SK-N-SH (cell line): ENCODE data around the gene CYB5D1. TPM values are rescaled to one million over a fixed set of nuclear protein-coding genes. Genes with fewer than 3 reads are reported as not detected.

Source experiments
- CTCF ChIA-PET: fragments of 300-600, 350-600 bp; formaldehyde crosslinking; extraction: SDS; loops from one replicate; lab custom pipeline; 2021; lab: Yijun Ruan, JAX
- POLR2A ChIA-PET: fragments of 350-600 bp; sonication (Branson Sonifier 250); formaldehyde crosslinking; extraction: SDS; loops from one replicate; lab custom pipeline; 2020; ENCODE audit warnings: antibody characterized with exemption, inconsistent platforms; lab: Yijun Ruan, JAX
- DNase-seq: peaks from one replicate; pipeline ENCODE4 v3.0.0; 2012
- H2AFZ ChIP-seq: fragments of 200-600 bp; sonication (generic); 2 replicates; pipeline ENCODE4 v1.8.1; 2016; ENCODE audit warnings: antibody characterized with exemption, mild to moderate bottlenecking, low read depth
- H3F3A ChIP-seq: fragments of 200-600 bp; sonication (generic); replicated peaks from 2 replicates; pipeline ENCODE3; 2016; ENCODE audit warnings: antibody characterized with exemption, mild to moderate bottlenecking; ENCODE audit not compliant: insufficient read depth
- H3K27ac ChIP-seq, 2 experiments: fragments of 200-500 bp in 1 of 2; fragments of 200-600 bp in 1 of 2; sonication (Bioruptor generic) in 1 of 2; sonication (generic), shearing (Covaris generic) in 1 of 2; 2 replicates each; pipeline versions ENCODE4 v1.5.1 to v1.6.1; 2014 to 2016; ENCODE audit warnings: low read depth in 2 of 2, inconsistent platforms in 1 of 2, low read length in 1 of 2, mild to moderate bottlenecking in 1 of 2, mixed read lengths in 1 of 2
- H3K27me3 ChIP-seq: fragments of 200-600 bp; sonication (generic), shearing (Covaris generic); 2 replicates; pipeline ENCODE4 v1.6.1; 2016; ENCODE audit warnings: mixed run types; ENCODE audit not compliant: insufficient read depth
- H3K36me3 ChIP-seq, 2 experiments: fragments of 200-500 bp in 1 of 2; fragments of 200-600 bp in 1 of 2; sonication (Bioruptor generic) in 1 of 2; sonication (generic) in 1 of 2; replicated peaks in 1 of 2; 2 replicates each; pipeline versions ENCODE3 to v1.5.1; 2014 to 2016; ENCODE audit warnings: low read length in 1 of 2, mild to moderate bottlenecking in 1 of 2; ENCODE audit not compliant: insufficient read depth in 2 of 2, control insufficient read depth in 1 of 2
- H3K4me1 ChIP-seq, 2 experiments: fragments of 200-500 bp in 1 of 2; fragments of 200-600 bp in 1 of 2; sonication (Bioruptor generic) in 1 of 2; sonication (generic), shearing (Covaris generic) in 1 of 2; 2 replicates each; pipeline versions ENCODE4 v1.5.1 to v1.6.1; 2014 to 2016; ENCODE audit warnings: low read depth in 1 of 2, low read length in 1 of 2, mixed run types in 1 of 2; ENCODE audit not compliant: insufficient read depth in 2 of 2, control insufficient read depth in 1 of 2
- H3K4me2 ChIP-seq: fragments of 200-600 bp; sonication (generic), shearing (Covaris generic); 2 replicates; pipeline ENCODE4 v1.6.1; 2017; ENCODE audit warnings: mixed run types
- H3K4me3 ChIP-seq, 2 experiments: fragments of 200-500 bp in 1 of 2; fragments of 200-600 bp in 1 of 2; sonication (Bioruptor generic) in 1 of 2; sonication (generic), shearing (Covaris generic) in 1 of 2; 2 replicates each; pipeline versions ENCODE4 v1.5.1 to v1.8.1; 2014 to 2016; ENCODE audit warnings: low read depth in 2 of 2, inconsistent platforms in 1 of 2, low read length in 1 of 2, mild to moderate bottlenecking in 1 of 2, mixed read lengths in 1 of 2, moderate library complexity in 1 of 2
- H3K79me2 ChIP-seq: fragments of 200-600 bp; sonication (generic); 2 replicates; pipeline ENCODE4 v1.8.1; 2017; ENCODE audit warnings: mild to moderate bottlenecking; ENCODE audit not compliant: insufficient read depth
- H3K9ac ChIP-seq: fragments of 200-600 bp; sonication (generic); 2 replicates; pipeline ENCODE4 v1.6.1; 2017; ENCODE audit warnings: mixed run types
- H3K9me2 ChIP-seq: fragments of 200-600 bp; sonication (generic); 2 replicates; pipeline ENCODE4 v1.6.1; 2017; ENCODE audit warnings: mixed run types
- H3K9me3 ChIP-seq: fragments of 200-600 bp; sonication (generic); 2 replicates; pipeline ENCODE4 v1.6.1; 2017; ENCODE audit warnings: mixed run types, mild to moderate bottlenecking, moderate library complexity
- H4K20me1 ChIP-seq: fragments of 200-600 bp; sonication (generic); 2 replicates; pipeline ENCODE4 v1.6.1; 2017; ENCODE audit warnings: mild to moderate bottlenecking, mixed run types; ENCODE audit not compliant: insufficient read depth
- CTCF ChIP-seq: fragments of 200-600 bp; sonication (generic); IDR thresholded peaks from 2 replicates; pipeline ENCODE4 v1.6.1; 2017; ENCODE audit warnings: antibody characterized with exemption, mild to moderate bottlenecking, moderate library complexity
- ELF1 ChIP-seq: IDR thresholded peaks from 2 replicates; pipeline ENCODE4 v1.4.0; 2012
- EP300 ChIP-seq, 2 experiments: IDR thresholded peaks; 2 replicates each; pipeline versions ENCODE4 v1.4.0 to v1.6.1; 2012; ENCODE audit warnings: borderline replicate concordance in 1 of 2, low read depth in 1 of 2, low read length in 1 of 2
- FOXM1 ChIP-seq: IDR thresholded peaks from 2 replicates; pipeline ENCODE4 v1.4.0; 2012; ENCODE audit warnings: low read depth, mild to moderate bottlenecking
- GABPA ChIP-seq: IDR thresholded peaks from 2 replicates; pipeline ENCODE4 v1.4.0; 2012; ENCODE audit warnings: low read depth, mild to moderate bottlenecking
- JUND ChIP-seq: IDR thresholded peaks from 2 replicates; pipeline ENCODE4 v1.4.0; 2012
- NFIC ChIP-seq: IDR thresholded peaks from 2 replicates; pipeline ENCODE4 v1.4.0; 2012; ENCODE audit warnings: borderline replicate concordance
- RAD21 ChIP-seq: IDR thresholded peaks from 2 replicates; pipeline ENCODE4 v1.6.1; 2012; ENCODE audit warnings: mild to moderate bottlenecking, low read length
- RCOR1 ChIP-seq: fragments of 150-350 bp; IDR thresholded peaks from 2 replicates; pipeline ENCODE4 v1.6.1; 2017; ENCODE audit warnings: antibody characterized with exemption, low read length
- RFX5 ChIP-seq: IDR thresholded peaks from 2 replicates; pipeline ENCODE4 v1.6.1; 2012; ENCODE audit warnings: mild to moderate bottlenecking, improper control_type of control experiment, low read length
- SMC3 ChIP-seq: IDR thresholded peaks from 2 replicates; pipeline ENCODE4 v1.6.1; 2012; ENCODE audit warnings: low read depth, low read length, improper control_type of control experiment
- TAF1 ChIP-seq: IDR thresholded peaks from 2 replicates; pipeline ENCODE4 v1.6.1; 2012; ENCODE audit warnings: low read depth, mild to moderate bottlenecking, low read length, moderate library complexity, borderline replicate concordance
- TCF12 ChIP-seq: IDR thresholded peaks from 2 replicates; pipeline ENCODE4 v1.4.0; 2012
- TEAD4 ChIP-seq: IDR thresholded peaks from 2 replicates; pipeline ENCODE4 v1.4.0; 2012; ENCODE audit warnings: mild to moderate bottlenecking, borderline replicate concordance; ENCODE audit not compliant: insufficient read depth
- USF2 ChIP-seq: fragments of 150-350 bp; IDR thresholded peaks from 2 replicates; pipeline ENCODE4 v1.6.1; 2017; ENCODE audit warnings: antibody characterized with exemption, low read length, low read depth, borderline replicate concordance
- WGBS: methylation state at CpG from one replicate; pipeline ENCODE4 v1.1.6; 2017; ENCODE audit warnings: low lambda C conversion rate; 5-methylcytosine and 5-hydroxymethylcytosine counted together
- polyA plus RNA-seq, 3 experiments: library from polyadenylated mRNA; depleted of rRNA; stranded (reverse); fragments of >200 nt; gene quantifications; 2 replicates each; pipeline ENCODE4 v1.2.3, GENCODE V29; 2012

CYB5D1 gene
- polyA plus RNA-seq, 1 of the 3 experiments (the other 2 are of a cell fraction): 8.8 TPM

GRCh38 chr17:7837408-7838088 is 20.3 kb upstream of the CYB5D1 start:
- TF ChIP-seq CTCF (no peak), EP300 (IDR thresholded peaks at IDR 0.05; ENCODE audit: borderline replicate concordance in 1 of 2, low read depth in 1 of 2, low read length in 1 of 2) (no peak), JUND (no peak), TEAD4 (no peak), RFX5 (no peak), ELF1 (no peak), USF2 (no peak), TCF12 (no peak), TAF1 (no peak), NFIC (no peak), SMC3 (no peak), RAD21 (no peak), GABPA (no peak), RCOR1 (no peak), FOXM1 (no peak)
- TF ChIP-seq, all 33 proteins: peak for 0
- no peaks in the 10 kb centered on the region for H3K9me3 ChIP-seq
- no peak for DNase-seq
- POLR2A ChIA-PET: interaction anchor here (0.9 to 3.1 kb wide), 7 partner anchors 8 to 150 kb away, joined by 3 to 17 read pairs (median 4); partner anchors contain the start of genes CYB5D1, DNAH2, NAA38 and TP53
- H3K9me2 ChIP-seq: no peaks in the 10 kb centered on the region
- no peaks in the 10 kb centered on the region for H3K27me3 ChIP-seq
- WGBS: 16% methylated on average over 8 of the region's 8 CpGs
- peak overlapping the region; percentile 90 to 97 for H3K4me3 ChIP-seq
- no peak overlapping the region for H2AFZ ChIP-seq
- peaks cover 32 to 40% of the 10 kb centered on the region in 2 experiments for H3K4me1 ChIP-seq
- H3K79me2 ChIP-seq: peaks cover 45% of the 10 kb centered on the region
- CTCF ChIA-PET: interaction anchor here (1.0 to 6.5 kb wide), 14 partner anchors 12 to 301 kb away, joined by 3 to 58 read pairs (median 6); partner anchors contain the start of genes DNAH2, TP53 and WRAP53
- H3K36me3 ChIP-seq: peaks cover 5 to 14% of the 10 kb centered on the region in 2 experiments
- peaks cover 31% of the 10 kb centered on the region for H4K20me1 ChIP-seq
- peak overlapping the region; percentile 99 for H3K9ac ChIP-seq
- H3K4me2 ChIP-seq: peak overlapping the region; percentile 99
- peaks cover 43% of the 10 kb centered on the region for H3F3A ChIP-seq
- peak overlapping the region; percentile 98 to 99 for H3K27ac ChIP-seq
